NCI-H2107 treated with DMSO at 0.1 percent for 48 hours (cell line): ENCODE measurements around the gene PCDH15.

Experiments used
- DNase-seq: peaks from one replicate; lab custom pipeline; 2025; ENCODE audit not compliant: unreplicated experiment; lab: John Stamatoyannopoulos, UW

Gene PCDH15

DNA sequence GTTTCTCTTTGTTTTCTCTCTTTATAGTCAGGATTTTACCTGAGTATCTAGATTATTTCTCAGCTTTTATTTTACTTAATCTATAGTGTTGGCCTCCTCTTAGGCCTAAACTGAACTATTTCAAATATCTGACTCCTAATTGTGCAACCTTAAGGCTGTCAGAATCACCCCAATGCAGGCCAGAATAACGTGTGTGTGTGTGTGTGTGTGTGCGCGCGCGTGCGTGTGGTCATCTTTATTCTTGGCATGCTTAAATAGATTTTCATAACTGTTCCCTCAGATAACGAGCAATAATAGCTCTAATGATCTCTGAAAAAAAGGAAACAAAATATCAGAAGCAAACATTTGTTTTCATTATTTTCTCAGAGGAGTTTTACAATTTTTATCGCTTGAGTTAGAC lies 92.4 kb downstream of the PCDH15 start:
- no peak for DNase-seq

DNA sequence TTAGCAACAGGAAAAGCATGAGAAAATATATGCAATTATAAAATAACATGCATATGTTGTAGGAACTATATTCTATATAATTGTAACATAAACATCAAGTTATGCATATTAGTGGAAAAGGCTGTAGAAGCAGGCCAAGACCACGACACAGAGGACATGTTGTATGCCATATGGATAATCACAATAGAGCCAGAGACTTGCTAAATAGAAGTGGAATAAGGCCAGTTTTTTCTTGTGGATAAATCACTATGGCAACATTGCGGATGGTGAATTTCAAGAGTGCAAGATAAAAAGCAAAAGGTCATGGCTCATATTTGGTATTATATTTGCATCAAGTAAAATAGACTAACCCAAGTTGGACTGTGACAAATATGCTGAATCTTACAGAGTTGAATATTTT lies 93.0 kb downstream of the PCDH15 start:
- no peak for DNase-seq

DNA sequence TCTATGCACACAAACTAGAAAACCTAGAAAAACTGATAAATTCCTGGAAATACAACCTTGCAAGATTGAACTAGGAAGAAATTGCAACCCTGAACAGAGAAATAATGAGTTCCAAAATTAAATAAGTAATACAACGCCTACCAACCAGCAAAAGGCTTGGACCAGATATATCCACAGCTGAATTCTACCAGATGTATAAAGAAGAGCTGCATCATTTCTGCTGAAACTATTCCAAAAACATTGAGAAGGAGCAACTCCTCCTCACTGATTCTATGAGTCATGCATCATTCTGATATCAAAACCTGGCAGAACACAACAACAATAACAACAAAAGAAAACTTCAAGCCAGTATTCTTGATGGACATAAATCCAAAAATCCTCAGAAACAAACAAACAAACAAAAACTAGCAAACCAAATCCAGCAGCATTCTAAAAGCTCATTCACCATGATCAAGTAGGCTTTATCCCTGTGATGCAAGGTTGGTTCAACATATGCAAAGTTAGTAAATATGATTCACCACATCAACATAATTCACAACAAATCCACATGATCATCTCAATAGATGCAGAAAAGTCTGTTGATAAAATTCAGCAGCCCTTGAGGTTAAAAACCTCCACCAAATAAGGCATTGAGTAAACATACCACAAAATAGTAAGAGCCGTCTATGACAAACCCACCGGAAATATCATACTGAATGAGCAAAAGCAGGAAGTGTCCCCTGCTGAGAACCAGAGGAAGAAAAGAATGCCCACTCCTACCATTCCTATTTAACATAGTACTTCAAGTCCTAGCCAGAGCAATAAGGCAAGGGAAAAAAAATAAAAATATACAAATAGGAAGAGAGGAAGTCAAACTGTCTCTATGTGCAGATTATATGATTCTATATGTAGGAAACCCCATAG lies 98.2 kb downstream of the PCDH15 start:
- no peak for DNase-seq

DNA sequence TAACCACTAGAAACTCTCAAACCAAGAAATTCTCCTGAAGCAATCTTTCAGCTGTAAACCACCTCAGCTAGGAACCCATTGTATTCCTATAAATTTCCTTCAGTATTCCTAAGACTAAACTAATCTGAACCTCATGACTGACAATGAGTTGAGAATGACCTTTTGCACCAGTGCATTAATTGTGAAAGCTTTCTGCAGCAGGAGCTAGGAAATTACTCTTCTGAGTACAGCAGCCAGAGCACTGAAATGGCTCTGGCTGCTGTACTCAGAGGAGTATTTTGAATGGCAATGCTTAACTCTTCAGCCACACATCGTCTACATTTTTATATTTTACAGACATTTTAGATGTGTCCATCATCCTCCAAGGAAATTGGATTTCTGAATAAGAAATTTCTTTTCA lies 109.7 kb downstream of the PCDH15 start:
- no peak for DNase-seq

DNA sequence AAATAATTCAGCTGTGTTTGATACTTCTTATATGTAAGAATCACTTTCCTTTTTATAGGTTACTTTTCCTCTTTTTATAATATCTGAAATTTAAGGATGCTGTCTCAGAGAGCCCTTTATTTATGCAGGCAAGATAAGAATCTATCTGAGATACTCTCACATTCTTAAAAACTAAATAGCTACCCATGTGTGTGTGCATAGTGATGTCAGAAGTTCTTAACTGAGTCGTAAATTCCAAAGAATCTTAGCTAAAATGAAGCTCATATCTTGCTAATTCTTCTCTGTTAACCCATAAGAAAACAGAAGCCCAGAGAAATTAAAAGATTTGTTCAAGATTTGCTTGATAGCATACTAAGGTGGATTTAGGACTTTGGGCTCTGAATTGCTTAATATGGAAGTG lies 118.5 kb downstream of the PCDH15 start:
- no peak for DNase-seq

DNA sequence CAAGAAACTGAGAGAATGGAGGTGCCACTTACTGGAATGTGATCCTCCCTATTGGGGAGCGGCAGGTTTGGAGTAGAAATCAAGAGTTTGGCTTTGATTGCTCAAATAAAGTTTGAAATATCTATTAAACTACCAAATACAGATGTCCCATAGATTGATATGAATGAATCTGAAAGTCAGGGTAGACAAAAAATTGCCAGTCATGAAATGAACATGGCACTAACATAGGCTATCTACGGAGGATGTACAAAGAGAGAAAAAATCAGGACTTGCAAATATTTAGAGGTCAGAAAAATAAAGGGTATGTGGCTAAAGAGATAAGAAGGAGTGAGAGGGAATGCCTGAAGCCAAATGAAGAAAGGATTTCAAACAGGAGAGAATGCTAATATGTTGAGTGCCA lies 119.9 kb downstream of the PCDH15 start:
- DNase-seq, result no peak

DNA sequence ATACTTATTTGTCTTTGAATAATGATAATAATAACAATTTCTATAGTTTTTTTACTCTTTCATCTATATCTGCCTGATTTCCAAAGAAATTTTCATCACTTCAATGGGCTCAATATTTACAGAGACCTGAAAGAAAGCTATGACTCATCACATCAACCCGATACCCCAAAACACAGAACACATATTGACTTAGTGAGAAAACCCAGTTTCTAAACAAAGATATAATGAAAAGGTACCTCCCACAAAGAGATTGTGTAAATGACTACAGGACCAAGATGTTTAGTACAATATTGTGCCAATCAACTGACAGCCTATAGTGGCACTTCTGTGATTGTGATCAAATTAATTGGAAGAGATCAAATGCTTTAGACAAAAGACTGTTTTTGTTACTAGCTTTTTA lies 133.9 kb downstream of the PCDH15 start:
- DNase-seq, result no peak

DNA sequence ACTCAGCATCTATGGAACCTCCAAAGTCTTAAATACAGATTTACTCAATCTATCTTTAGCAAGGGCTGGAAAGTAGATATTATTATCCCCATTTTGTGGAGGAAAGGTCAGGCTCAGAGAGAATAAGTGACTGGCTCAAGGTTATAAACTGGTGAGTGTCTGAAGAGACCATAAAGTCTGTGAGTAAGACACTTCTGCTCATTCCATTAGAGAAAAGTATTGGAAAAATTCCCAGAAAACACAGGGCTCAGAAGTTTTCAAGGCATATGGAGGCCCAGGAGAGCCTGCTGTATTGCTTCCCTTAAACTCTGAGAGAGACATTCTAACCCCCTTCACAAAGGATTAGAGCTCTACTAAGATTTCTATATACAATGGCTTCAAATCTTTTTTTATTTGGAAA lies 134.8 kb downstream of the PCDH15 start:
- DNase-seq, result no peak

DNA sequence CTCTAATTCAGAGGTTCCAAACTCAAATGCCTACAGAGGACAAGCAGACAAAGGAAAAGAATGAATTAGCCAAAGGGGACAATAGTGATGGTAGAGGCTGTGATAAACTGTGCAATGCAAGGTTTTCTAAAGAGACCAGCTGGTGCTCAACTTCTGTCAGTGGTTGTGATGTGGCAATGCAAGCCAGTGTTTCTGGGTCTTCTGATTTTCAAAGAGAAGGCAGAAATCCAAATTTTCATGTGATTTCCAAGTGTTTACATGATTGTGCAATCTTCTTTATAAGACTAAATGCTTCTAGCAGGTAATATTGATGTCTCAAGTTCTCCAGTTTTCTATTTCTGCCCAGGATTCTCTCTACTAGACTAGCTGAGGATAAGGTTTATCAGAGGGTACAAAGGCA lies 135.9 kb downstream of the PCDH15 start:
- DNase-seq, result no peak

DNA sequence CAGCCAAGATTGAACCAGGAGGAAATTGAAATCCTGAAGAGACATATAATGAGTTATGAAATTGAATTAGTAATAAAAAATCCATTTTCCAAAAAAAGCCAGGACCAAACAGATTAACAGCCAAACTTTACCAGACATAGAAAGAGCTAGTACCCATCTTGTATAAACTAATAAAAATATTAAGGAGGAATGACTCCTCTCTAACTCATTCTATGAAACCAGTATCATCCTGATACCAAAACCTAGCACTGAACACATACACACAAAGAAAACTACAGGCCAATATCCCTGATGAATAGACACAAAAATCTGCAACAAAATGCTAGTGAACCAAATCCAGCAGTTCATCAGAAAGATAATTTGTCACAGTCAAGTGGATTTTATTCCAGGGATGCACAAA lies 140.6 kb downstream of the PCDH15 start:
- DNase-seq, result no peak

DNA sequence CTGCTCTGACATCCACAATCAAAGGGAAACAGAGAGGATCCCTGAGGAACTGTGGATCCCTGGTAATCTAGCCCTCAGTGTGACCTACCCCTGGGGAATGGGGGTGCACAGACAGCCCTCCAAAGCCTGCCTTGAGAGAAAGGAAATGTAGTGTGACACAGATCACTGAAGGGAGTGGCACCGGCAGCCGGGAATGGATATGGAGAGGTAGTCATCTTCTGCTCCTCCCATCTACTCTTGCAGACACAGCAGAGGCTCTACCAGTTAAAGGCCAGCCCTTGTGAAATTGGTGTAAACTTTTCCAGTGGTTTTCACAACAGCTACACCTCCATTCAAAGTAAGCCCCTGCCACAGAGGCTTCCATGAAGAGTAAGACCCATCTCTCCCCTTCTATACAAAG lies 144.4 kb downstream of the PCDH15 start:
- DNase-seq, result no peak

DNA sequence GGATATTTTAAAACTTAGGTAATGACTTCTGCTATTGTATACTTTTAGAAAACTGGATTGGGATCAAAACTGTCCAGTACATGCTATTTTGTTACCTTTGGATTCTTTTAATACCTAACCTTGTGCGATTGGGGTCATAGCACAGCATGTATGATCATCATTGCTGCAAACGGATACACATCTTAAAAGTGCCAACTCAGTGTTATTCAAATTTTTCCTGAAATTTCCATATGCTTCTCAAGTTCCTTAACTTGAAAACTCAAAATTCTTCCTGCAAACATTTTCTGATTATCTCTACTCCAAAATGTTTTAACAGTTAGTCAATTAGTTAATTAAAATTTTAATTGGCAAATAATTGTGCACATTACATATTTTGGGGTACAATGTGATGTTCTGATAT lies 147.5 kb downstream of the PCDH15 start:
- DNase-seq, result no peak

DNA sequence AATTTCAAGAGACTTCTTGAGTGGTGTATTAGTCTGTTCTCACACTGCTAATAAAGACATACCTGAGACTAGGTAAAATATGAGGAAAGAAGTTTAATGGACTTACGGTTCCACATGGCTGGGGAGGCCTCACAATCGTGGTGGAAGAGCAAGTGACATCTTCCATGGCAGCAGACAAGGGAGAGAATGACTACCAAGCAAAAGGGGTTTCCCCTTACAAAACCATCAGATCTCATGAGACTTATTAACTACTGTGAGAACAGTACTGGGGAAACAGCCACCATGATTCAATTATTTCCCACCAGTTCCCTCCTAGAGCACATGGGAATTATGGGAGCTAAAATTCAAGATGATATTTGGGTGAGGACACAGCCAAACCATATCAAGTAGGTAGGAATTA lies 150.5 kb downstream of the PCDH15 start:
- no peak for DNase-seq

DNA sequence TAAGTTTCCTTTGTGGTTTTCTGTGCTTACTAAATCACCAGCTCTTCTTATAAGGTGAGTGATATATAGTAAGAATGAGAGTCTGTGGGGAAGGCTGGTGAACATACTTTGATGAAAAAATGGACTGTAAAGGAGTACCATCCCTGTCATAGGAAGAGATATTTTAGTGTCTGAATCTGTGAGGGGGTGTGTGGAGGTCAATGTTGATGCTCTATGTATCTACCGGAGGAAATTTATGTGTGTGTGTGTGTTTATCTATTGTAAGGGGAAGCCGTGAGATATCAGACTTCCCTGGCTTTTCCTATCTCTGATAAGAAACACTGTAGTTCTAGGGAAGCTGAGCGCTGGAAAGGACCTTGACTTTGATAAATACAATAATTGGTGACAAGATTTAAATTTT lies 179.0 kb downstream of the PCDH15 start:
- DNase-seq, result no peak

DNA sequence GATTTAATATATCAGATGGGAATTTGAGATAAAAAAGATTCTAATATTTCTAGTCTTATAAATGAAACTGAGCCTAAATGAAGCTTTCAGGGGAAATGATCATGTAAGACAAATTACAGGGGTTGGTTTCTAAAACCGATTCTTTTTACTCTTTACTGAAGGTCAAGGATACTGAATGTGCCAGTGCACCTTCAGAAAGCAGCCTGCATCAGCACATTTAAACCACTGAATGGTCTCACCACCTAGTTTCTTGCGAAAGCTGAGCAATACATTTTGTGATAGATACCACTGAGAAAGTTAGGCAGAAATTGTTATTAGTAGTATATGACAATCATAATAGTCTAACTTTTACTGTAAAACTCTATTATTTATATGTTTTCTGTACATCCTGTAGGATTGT lies 180.7 kb downstream of the PCDH15 start:
- no peak for DNase-seq

DNA sequence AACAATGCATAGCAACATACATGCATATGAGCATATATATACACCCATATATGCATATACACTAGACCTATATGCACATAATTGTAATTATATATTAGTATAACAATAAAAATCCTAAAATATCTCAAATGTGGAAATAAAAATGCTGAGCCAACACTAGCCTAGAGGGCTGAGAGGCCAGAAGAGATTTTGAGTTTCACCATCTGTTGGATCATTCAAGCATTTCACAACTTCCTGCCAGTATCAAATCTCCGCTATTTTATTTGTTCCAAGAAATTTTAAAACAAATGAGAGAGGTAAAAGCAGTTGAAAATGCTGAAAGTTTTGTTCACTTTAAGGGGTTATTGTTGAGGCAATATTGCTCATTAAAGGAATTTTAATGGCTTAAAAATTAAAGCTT lies 187.0 kb downstream of the PCDH15 start:
- DNase-seq, result no peak

DNA sequence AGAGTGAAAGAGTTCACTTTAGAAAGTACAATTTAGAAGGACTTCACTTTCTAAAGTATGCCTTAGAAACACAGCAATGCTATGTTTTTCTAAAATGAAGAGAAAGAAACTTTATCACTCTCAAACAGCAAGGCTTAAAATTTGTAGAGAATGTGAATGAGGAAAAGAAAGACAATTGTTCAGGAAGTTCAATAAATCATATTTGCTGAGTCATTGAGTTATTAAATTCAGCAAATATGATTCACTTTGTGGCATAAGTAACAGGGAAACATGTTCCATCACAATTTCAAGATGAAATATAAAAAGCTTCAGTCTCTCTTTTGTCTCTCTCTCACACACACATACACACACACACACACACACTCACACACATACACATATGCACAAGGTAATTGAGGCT lies 187.9 kb downstream of the PCDH15 start:
- no peak for DNase-seq

DNA sequence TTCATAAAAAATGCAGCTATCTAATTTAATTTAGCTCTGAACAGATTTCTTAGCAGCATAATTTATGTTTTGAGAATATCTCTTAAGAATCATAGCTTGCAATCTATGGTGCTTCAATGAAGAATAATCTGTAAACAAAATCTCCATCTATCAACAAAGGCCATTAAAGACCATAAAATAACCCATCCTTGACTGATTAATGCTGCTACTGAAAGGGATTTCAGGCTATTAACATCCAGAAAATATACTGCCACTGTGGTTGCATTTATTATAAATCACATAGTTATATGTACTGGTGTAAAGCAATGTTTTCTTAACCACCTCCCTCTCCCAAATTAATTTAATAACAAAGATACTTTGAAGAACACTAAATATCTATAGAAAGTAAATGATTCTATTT lies 191.6 kb downstream of the PCDH15 start:
- DNase-seq, result no peak

DNA sequence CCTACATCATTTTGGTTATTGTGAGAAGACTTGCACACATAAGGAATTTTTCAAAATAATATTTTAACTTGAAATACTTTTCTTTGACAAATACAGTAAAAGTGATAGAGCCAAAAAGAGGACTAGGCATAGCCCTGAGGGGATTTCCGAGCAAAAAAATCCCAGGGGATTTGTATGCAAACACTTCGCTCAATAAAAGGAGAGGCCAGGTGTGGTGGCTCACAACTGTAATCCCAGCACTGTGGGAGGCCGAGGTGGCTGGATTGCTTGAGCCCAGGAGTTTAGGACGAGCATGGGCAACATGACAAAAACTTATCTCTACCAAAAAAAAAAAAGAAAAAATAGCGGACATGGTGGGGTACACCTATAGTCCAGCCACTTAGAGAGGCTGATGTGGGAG lies 193.0 kb downstream of the PCDH15 start:
- no peak for DNase-seq

DNA sequence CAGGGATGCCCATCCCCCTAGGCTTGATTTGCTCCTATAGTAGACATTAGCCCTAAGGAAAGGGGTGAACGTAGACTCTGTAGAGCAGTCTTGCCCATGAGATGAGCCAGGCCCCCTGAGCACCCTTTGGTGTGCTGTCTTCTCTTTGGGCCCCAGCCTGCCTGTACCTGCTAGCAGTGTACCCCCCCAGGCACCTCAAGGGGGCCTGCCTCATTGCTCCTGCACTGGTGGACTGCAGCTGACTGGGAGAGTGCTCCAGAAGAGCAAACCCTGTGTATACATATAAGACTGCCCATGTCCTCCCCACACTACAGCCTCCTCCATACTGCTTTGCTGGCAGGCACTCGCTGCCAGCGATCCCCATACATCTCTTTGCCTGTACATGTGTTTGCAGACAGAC lies 206.7 kb downstream of the PCDH15 start:
- no peak for DNase-seq

DNA sequence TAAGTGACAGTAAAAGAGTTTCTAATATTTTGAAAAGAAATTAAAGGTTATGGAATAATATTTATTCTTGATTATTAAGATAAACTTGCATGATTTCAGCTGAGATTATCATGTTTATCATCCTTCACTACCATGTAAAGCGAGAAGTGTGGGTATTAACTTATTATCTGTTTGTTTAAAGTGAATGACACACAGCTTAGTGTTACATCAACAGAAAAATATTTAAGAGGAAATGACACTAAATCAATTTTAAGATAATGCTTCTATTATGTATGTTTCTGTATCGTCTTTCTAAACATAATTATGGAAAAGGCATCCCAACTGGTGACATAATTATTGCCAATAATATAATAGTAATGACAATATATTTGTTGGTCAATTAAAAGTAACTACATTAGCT lies 213.1 kb downstream of the PCDH15 start:
- DNase-seq, result no peak

DNA sequence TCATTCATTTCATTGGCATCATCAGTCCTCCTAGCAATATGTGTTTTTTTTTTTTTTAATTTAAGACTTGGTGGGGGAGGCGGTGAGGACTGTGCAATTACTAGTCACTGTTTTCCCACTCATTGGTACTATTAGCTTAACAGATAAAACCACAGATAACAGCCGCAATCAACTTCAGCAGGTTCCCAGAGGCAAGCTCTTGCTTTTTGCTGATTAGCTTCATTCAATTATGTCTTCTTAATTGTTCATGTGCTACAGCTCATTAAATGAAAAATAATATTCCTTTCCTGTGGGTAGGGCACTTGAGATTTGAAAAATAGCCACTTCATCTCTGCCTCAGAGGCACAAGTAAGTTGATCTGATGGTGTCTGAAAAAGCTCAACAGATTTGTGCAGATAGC lies 215.5 kb downstream of the PCDH15 start:
- DNase-seq, result no peak

DNA sequence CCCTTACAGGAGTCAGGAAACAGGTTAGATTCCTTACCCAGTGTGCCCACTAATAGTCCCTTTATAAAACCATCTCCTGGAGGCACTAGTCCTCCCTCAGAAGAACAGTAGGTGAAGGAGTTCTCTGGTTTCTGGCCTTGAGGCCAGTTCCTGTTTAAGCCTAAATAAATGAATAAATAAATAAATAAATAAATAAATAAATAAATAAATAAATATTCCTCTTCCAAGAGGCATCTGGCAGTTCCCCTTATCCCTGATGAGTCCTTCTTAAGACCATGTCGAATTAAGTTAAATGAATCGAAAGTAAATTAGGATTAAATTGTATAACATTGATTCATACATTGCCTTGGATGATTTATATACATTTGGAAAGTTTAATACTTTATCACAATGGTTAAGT lies 223.3 kb downstream of the PCDH15 start:
- no peak for DNase-seq
